ENCODE results near the gene CNTNAP5. TPM values are rescaled to one million over a fixed set of nuclear protein-coding genes. Genes with fewer than 3 reads are reported as not detected.

The CNTNAP5 gene
- total and polyA plus RNA-seq, 2 of the 13 experiments (the other 11 are each of a cell fraction or from before 2014, with no cell fraction given), result not detected

GRCh38 chr2:124566518-124566970 is 541.5 kb downstream of the CNTNAP5 start (continued):
- TF ChIP-seq, protein P1, sequence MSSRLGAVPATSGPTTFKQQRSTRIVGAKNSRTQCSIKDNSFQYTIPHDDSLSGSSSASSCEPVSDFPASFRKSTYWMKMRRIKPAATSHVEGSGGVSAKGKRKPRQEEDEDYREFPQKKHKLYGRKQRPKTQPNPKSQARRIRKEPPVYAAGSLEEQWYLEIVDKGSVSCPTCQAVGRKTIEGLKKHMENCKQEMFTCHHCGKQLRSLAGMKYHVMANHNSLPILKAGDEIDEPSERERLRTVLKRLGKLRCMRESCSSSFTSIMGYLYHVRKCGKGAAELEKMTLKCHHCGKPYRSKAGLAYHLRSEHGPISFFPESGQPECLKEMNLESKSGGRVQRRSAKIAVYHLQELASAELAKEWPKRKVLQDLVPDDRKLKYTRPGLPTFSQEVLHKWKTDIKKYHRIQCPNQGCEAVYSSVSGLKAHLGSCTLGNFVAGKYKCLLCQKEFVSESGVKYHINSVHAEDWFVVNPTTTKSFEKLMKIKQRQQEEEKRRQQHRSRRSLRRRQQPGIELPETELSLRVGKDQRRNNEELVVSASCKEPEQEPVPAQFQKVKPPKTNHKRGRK (CRISPR knock-in tag; IDR thresholded peaks at IDR 0.05), result no peak
- TF ChIP-seq ZNF230 (CRISPR knock-in tag; IDR thresholded peaks at IDR 0.05), result no peak
- no peak; the same call in 1 of the 2 replicates for TF ChIP-seq ATF7-NPFF (CRISPR knock-in tag; IDR thresholded peaks at IDR 0.05; ENCODE audit: low read depth)
- TF ChIP-seq, protein P2, sequence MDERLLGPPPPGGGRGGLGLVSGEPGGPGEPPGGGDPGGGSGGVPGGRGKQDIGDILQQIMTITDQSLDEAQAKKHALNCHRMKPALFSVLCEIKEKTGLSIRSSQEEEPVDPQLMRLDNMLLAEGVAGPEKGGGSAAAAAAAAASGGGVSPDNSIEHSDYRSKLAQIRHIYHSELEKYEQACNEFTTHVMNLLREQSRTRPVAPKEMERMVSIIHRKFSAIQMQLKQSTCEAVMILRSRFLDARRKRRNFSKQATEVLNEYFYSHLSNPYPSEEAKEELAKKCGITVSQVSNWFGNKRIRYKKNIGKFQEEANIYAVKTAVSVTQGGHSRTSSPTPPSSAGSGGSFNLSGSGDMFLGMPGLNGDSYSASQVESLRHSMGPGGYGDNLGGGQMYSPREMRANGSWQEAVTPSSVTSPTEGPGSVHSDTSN (CRISPR knock-in tag; IDR thresholded peaks at IDR 0.05), result peak; percentile 44; the same call in 1 of the 2 replicates
- no peak for TF ChIP-seq ZNF567 (CRISPR knock-in tag; IDR thresholded peaks at IDR 0.05; ENCODE audit: borderline replicate concordance)
- peak; percentile 53; the same call in 1 of the 2 replicates for TF ChIP-seq ZNF580 (CRISPR knock-in tag; IDR thresholded peaks at IDR 0.05; ENCODE audit: borderline replicate concordance, low read depth)
- peak; percentile 43; the same call in 1 of the 2 replicates for TF ChIP-seq IRF2 (CRISPR knock-in tag; IDR thresholded peaks at IDR 0.05)
- TF ChIP-seq KAT2B (IDR thresholded peaks at IDR 0.05; ENCODE audit: borderline replicate concordance, low read depth, low read length), result no peak
- TF ChIP-seq GATAD1 (CRISPR knock-in tag; IDR thresholded peaks at IDR 0.05), result peak; percentile 54; the same call in 1 of the 2 replicates
- TF ChIP-seq, protein P3, sequence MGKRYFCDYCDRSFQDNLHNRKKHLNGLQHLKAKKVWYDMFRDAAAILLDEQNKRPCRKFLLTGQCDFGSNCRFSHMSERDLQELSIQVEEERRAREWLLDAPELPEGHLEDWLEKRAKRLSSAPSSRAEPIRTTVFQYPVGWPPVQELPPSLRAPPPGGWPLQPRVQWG (CRISPR knock-in tag; IDR thresholded peaks at IDR 0.05; ENCODE audit: borderline replicate concordance, low read depth), result no peak
- no peak for TF ChIP-seq ZFP62 (CRISPR knock-in tag; IDR thresholded peaks at IDR 0.05)
- TF ChIP-seq NCOR1 (IDR thresholded peaks at IDR 0.05; ENCODE audit: borderline replicate concordance, low read length), result peak; percentile 73; the same call in 1 of the 2 replicates
- TF ChIP-seq RELA (CRISPR knock-in tag; IDR thresholded peaks at IDR 0.05), result no peak
- TF ChIP-seq ZHX1 (CRISPR knock-in tag; IDR thresholded peaks at IDR 0.05; ENCODE audit: low read depth), result peak; percentile 39; the same call in 1 of the 2 replicates
- peak; percentile 45; the same call in 1 of the 2 replicates for TF ChIP-seq NR2C2 (CRISPR knock-in tag; IDR thresholded peaks at IDR 0.05; ENCODE audit: borderline replicate concordance)
- no peak for TF ChIP-seq TIGD3 (CRISPR knock-in tag; IDR thresholded peaks at IDR 0.05; ENCODE audit: borderline replicate concordance)
- no peak for TF ChIP-seq ZNF883 (CRISPR knock-in tag; IDR thresholded peaks at IDR 0.05; ENCODE audit: not compliant biosample characterization)
- TF ChIP-seq SUZ12 (IDR thresholded peaks at IDR 0.05; ENCODE audit: low read depth, low read length), result no peak
